GM19397 (cell line): Measurements from ENCODE around the gene BST1.
A peak's percentile ranks its signal among the peaks of the same experiment; 100 is the strongest.

ENCODE experiments used
- ATAC-seq: cut with Tn5 transposase; IDR thresholded peaks from one replicate; pipeline ENCODE4 v1.9.1; 2021; ENCODE audit warnings: mild to moderate bottlenecking, moderate library complexity; ENCODE audit not compliant: unreplicated experiment

The BST1 gene

GRCh38 chr4:15702941-15703403 is at the start of gene BST1:
Gene BST1 (plus strand): TSS chr4:15703065. CDS start chr4:15703145, 80 bp downstream.
- peak; percentile 74 for ATAC-seq

GRCh38 chr4:15653420-15653819 is 49.4 kb upstream of the BST1 start:
- ATAC-seq: no peak

- ATAC-seq: no peak
Measured at GRCh38 chr4:15653864-15654592, 48.8 kb upstream of the BST1 start.

GRCh38 chr4:15654593-15655222 is 48.2 kb upstream of the BST1 start:
- peak; percentile 50 for ATAC-seq

GRCh38 chr4:15655223-15656037 is 47.4 kb upstream of the BST1 start, which contains the start of gene FBXL5:
Gene FBXL5 (minus strand): TSS chr4:15655357. CDS start chr4:15655287, 70 bp downstream.
- ATAC-seq: peak; percentile 78

GRCh38 chr4:15656038-15656470 is 46.8 kb upstream of the BST1 start:
- no peak for ATAC-seq

GRCh38 chr4:15657366-15657765 is 45.5 kb upstream of the BST1 start:
- no peak for ATAC-seq

GRCh38 chr4:15658136-15658770 is 44.6 kb upstream of the BST1 start:
- ATAC-seq: no peak

- ATAC-seq: no peak
Measured at GRCh38 chr4:15658781-15659180, 44.1 kb upstream of the BST1 start.

- no peak for ATAC-seq
Measured at GRCh38 chr4:15659768-15660570, 42.9 kb upstream of the BST1 start.

GRCh38 chr4:15665753-15666365 is 37.0 kb upstream of the BST1 start:
- ATAC-seq: no peak

- ATAC-seq: no peak
Measured at GRCh38 chr4:15667006-15667405, 35.9 kb upstream of the BST1 start.

- no peak for ATAC-seq
Measured at GRCh38 chr4:15668566-15669435, 34.1 kb upstream of the BST1 start.

GRCh38 chr4:15670576-15670975 is 32.3 kb upstream of the BST1 start:
- ATAC-seq: no peak

GRCh38 chr4:15672101-15672500 is 30.8 kb upstream of the BST1 start:
- no peak for ATAC-seq

GRCh38 chr4:15673337-15673736 is 29.5 kb upstream of the BST1 start:
- no peak for ATAC-seq

GRCh38 chr4:15674046-15674445 is 28.8 kb upstream of the BST1 start:
- ATAC-seq: no peak

GRCh38 chr4:15674926-15675325 is 27.9 kb upstream of the BST1 start:
- no peak for ATAC-seq

GRCh38 chr4:15675356-15675755 is 27.5 kb upstream of the BST1 start:
- ATAC-seq: no peak
